Sigmoid colon (tissue), 7 donors: Measurements from ENCODE around the gene CSF3R. TPM values are rescaled to one million over a fixed set of nuclear protein-coding genes. Genes with fewer than 3 reads are reported as not detected.

Source experiments
- DNase-seq: peaks from one replicate; pipeline ENCODE4 v3.0.0-alpha.2; 2019
- H3K27ac ChIP-seq, 4 donors: fragments of 200-600 bp; sonication (generic); one replicate each; pipeline ENCODE4 v1.5.1; 2016 to 2019; ENCODE audit warnings: mild to moderate bottlenecking in 1 of 4
- H3K27me3 ChIP-seq, 3 donors: fragments of 200-600 bp; sonication (generic); one replicate each; pipeline ENCODE4 v1.5.1; 2019; ENCODE audit warnings: mild to moderate bottlenecking in 1 of 3
- H3K36me3 ChIP-seq, 4 donors: fragments of 200-600 bp; sonication (generic); one replicate each; pipeline ENCODE4 v1.5.1; 2016 to 2019
- H3K4me1 ChIP-seq, 4 donors: fragments of 200-600 bp; sonication (generic); one replicate each; pipeline ENCODE4 v1.5.1; 2017 to 2019
- H3K4me3 ChIP-seq, 4 donors: fragments of 200-600 bp; sonication (generic); one replicate each; pipeline ENCODE4 v1.5.1; 2017 to 2019; ENCODE audit warnings: mild to moderate bottlenecking in 2 of 4, moderate library complexity in 1 of 4
- H3K9me3 ChIP-seq, 4 donors: fragments of 200-600 bp in 3 of 4; sonication (generic) in 3 of 4; one replicate each; pipeline versions ENCODE4 v1.5.1 to v1.6.1; 2013 to 2019
- CTCF ChIP-seq, 4 experiments: fragments of 450-650 bp in 3 of 4; fragments of 200-600 bp in 1 of 4; IDR thresholded peaks; one replicate each; pipeline ENCODE4 v1.5.1; 2016 to 2019; ENCODE audit warnings: antibody characterized with exemption in 4 of 4, mild to moderate bottlenecking in 3 of 4, moderate library complexity in 2 of 4
- EP300 ChIP-seq, 4 donors: sonication (generic); formaldehyde crosslinking; IDR thresholded peaks; one replicate each; pipeline ENCODE4 v1.6.1; 2017; ENCODE audit warnings: antibody characterized with exemption in 4 of 4
- POLR2A ChIP-seq, 2 donors: fragments of 450-650 bp; IDR thresholded peaks; one replicate each; pipeline ENCODE4 v1.6.1; 2016; ENCODE audit warnings: antibody characterized with exemption in 2 of 2, mild to moderate bottlenecking in 2 of 2, moderate library complexity in 2 of 2
- POLR2AphosphoS5 ChIP-seq, 4 donors: sonication (generic); formaldehyde crosslinking; IDR thresholded peaks; one replicate each; pipeline ENCODE4 v1.6.1; 2017; ENCODE audit warnings: antibody characterized with exemption in 4 of 4
- WGBS, 2 donors: extraction: QIAGEN DNeasy Blood & Tissue Kit; methylation state at CpG; one replicate each; pipeline ENCODE4 v1.1.7; 2013; 5-methylcytosine and 5-hydroxymethylcytosine counted together
- intact Hi-C: fragments of 100-400 bp; cut with DNase I; formaldehyde crosslinking; loops from one replicate; pipeline ENCODE4 v1.15.1; 2023
- polyA plus RNA-seq, 3 donors: library from polyadenylated mRNA; stranded (reverse); fragments of 200-250 nt; gene quantifications; one replicate each; pipeline ENCODE4 v1.2.3, GENCODE V29; 2013
- total RNA-seq, 4 donors: library from RNA; depleted of rRNA; stranded (reverse); fragments of >200 nt; gene quantifications; one replicate each; pipeline ENCODE4 v1.1.0, GENCODE V29; 2016
- donor health status: healthy with polysubstance abuse.
- donor health status: Bipolar disorder and iron deficiency.
- donor health status: healthy.

The CSF3R gene
- total and polyA plus RNA-seq, 7 donors, result 3.9 to 9.1 (median 7.5) TPM

GRCh38 chr1:36446271-36446670 lies 36.4 kb downstream of the CSF3R start:
- Histone ChIP-seq H3K27ac (no peak overlapping the region), H3K27me3 (no peaks in the 10 kb centered on the region), H3K36me3 (no peaks in the 10 kb centered on the region), H3K9me3 (no peaks in the 10 kb centered on the region), H3K4me1 (peaks cover 0 to 20% (median 14%) of the 10 kb centered on the region in 4 donors), H3K4me3 (no peak overlapping the region)
- 62 to 78% methylated on average over 8 of the region's 8 CpGs for WGBS, 2 donors
- no peak for DNase-seq
- TF ChIP-seq EP300 (IDR thresholded peaks at IDR 0.05) (no peak), CTCF (IDR thresholded peaks at IDR 0.05) (no peak), POLR2AphosphoS5 (IDR thresholded peaks at IDR 0.05) (no peak), POLR2A (IDR thresholded peaks at IDR 0.05) (no peak)
- intact Hi-C loops, result no loop called here

GRCh38 chr1:36443297-36443696 lies 39.4 kb downstream of the CSF3R start:
- no peak for DNase-seq
- H3K27ac ChIP-seq, result no peak overlapping the region
- H3K9me3 ChIP-seq, result no peaks in the 10 kb centered on the region
- no peak for TF ChIP-seq POLR2A (IDR thresholded peaks at IDR 0.05)
- TF ChIP-seq POLR2AphosphoS5 (IDR thresholded peaks at IDR 0.05), result no peak
- TF ChIP-seq CTCF (IDR thresholded peaks at IDR 0.05), result no peak
- TF ChIP-seq EP300 (IDR thresholded peaks at IDR 0.05), result no peak
- peaks cover 0 to 11% (median 0%) of the 10 kb centered on the region in 4 donors for H3K36me3 ChIP-seq
- intact Hi-C loops, result no loop called here
- H3K27me3 ChIP-seq, result no peaks in the 10 kb centered on the region
- H3K4me3 ChIP-seq, result no peak overlapping the region
- H3K4me1 ChIP-seq, result peaks cover 0 to under 1% (median 0%) of the 10 kb centered on the region in 4 donors
- WGBS, 2 donors, result 82 to 88% methylated on average over 2 of the region's 2 CpGs

- no peak for DNase-seq
- Histone ChIP-seq H3K27me3 (no peaks in the 10 kb centered on the region), H3K4me1 (no peaks in the 10 kb centered on the region), H3K9me3 (no peaks in the 10 kb centered on the region), H3K36me3 (peaks cover 0 to 21% (median 0%) of the 10 kb centered on the region in 4 donors), H3K27ac (no peak overlapping the region), H3K4me3 (no peak overlapping the region)
- TF ChIP-seq EP300 (IDR thresholded peaks at IDR 0.05), result no peak
- 80 to 83% methylated on average over 3 of the region's 3 CpGs for WGBS, 2 donors
- intact Hi-C loops, result no loop called here
Measured at GRCh38 chr1:36442337-36442736, 40.4 kb downstream of the CSF3R start.

- no peaks in the 10 kb centered on the region for H3K4me1 ChIP-seq
- no peak overlapping the region for H3K27ac ChIP-seq
- H3K36me3 ChIP-seq, result peaks cover 0 to 31% (median 4%) of the 10 kb centered on the region in 4 donors
- H3K9me3 ChIP-seq, result no peaks in the 10 kb centered on the region
- no peak overlapping the region for H3K4me3 ChIP-seq
- H3K27me3 ChIP-seq, result no peaks in the 10 kb centered on the region
- WGBS, 2 donors, result 91% methylated on average over 3 of the region's 3 CpGs
- TF ChIP-seq EP300 (IDR thresholded peaks at IDR 0.05) (no peak), CTCF (IDR thresholded peaks at IDR 0.05) (no peak), POLR2A (IDR thresholded peaks at IDR 0.05) (no peak), POLR2AphosphoS5 (IDR thresholded peaks at IDR 0.05) (no peak)
- DNase-seq, result no peak
- intact Hi-C loops, result no loop called here
Measured at GRCh38 chr1:36440646-36441045, 42.1 kb downstream of the CSF3R start.

- no peak overlapping the region for H3K27ac ChIP-seq
- H3K27me3 ChIP-seq, result no peaks in the 10 kb centered on the region
- TF ChIP-seq POLR2A (IDR thresholded peaks at IDR 0.05) (no peak), POLR2AphosphoS5 (IDR thresholded peaks at IDR 0.05) (no peak), CTCF (IDR thresholded peaks at IDR 0.05) (no peak), EP300 (IDR thresholded peaks at IDR 0.05) (no peak)
- 84 to 90% methylated on average over 3 of the region's 3 CpGs for WGBS, 2 donors
- H3K4me1 ChIP-seq, result no peaks in the 10 kb centered on the region
- H3K4me3 ChIP-seq, result no peak overlapping the region
- no peak for DNase-seq
- peaks cover 0 to 31% (median 4%) of the 10 kb centered on the region in 4 donors for H3K36me3 ChIP-seq
- intact Hi-C loops, result no loop called here
- no peaks in the 10 kb centered on the region for H3K9me3 ChIP-seq
Measured at GRCh38 chr1:36440044-36440443, 42.7 kb downstream of the CSF3R start.
